DOHH2 (cell line): Measurements from ENCODE around the gene PDE2A.

Source experiments
- H3F3A ChIP-seq: fragments of 200-600 bp; sonication (generic), shearing (Covaris generic); 2 replicates; pipeline ENCODE4 v1.6.0; 2016; ENCODE audit warnings: antibody characterized with exemption, mild to moderate bottlenecking; ENCODE audit not compliant: control insufficient read depth, insufficient read depth
- H3K27ac ChIP-seq: fragments of 200-600 bp; sonication (generic); 2 replicates; pipeline ENCODE4 v1.5.1; 2014; ENCODE audit warnings: low read depth, mild to moderate bottlenecking, low read length, moderate library complexity
- H3K27me3 ChIP-seq: fragments of 200-600 bp; sonication (generic); 2 replicates; pipeline ENCODE4 v1.6.1; 2014; ENCODE audit warnings: mild to moderate bottlenecking, low read length, mixed read lengths; ENCODE audit not compliant: control insufficient read depth
- H3K36me3 ChIP-seq: fragments of 200-600 bp; sonication (generic); 2 replicates; pipeline ENCODE4 v1.6.1; 2014; ENCODE audit warnings: mild to moderate bottlenecking, low read length, moderate library complexity, mixed read lengths; ENCODE audit not compliant: control insufficient read depth
- H3K4me1 ChIP-seq: fragments of 200-600 bp; sonication (generic); 2 replicates; pipeline ENCODE4 v1.6.1; 2014; ENCODE audit warnings: mild to moderate bottlenecking, low read length, mixed read lengths; ENCODE audit not compliant: control insufficient read depth
- H3K4me2 ChIP-seq: fragments of 200-600 bp; sonication (generic); 2 replicates; pipeline ENCODE4 v1.6.0; 2014; ENCODE audit warnings: mild to moderate bottlenecking, low read length, moderate library complexity
- H3K4me3 ChIP-seq: fragments of 200-600 bp; sonication (generic); 2 replicates; pipeline ENCODE4 v1.5.1; 2014; ENCODE audit warnings: mild to moderate bottlenecking, low read length, mixed read lengths
- H3K79me2 ChIP-seq: fragments of 200-600 bp; sonication (generic); 2 replicates; pipeline ENCODE4 v1.6.1; 2014; ENCODE audit warnings: mild to moderate bottlenecking, low read length, mixed read lengths; ENCODE audit not compliant: control insufficient read depth
- H3K9me2 ChIP-seq: fragments of 200-600 bp; sonication (generic); replicated peaks from 2 replicates; pipeline ENCODE4 v1.6.1; 2014; ENCODE audit warnings: mild to moderate bottlenecking, low read length, mixed read lengths; ENCODE audit not compliant: control insufficient read depth
- H3K9me3 ChIP-seq: fragments of 200-600 bp; sonication (generic); 2 replicates; pipeline ENCODE4 v1.6.1; 2014; ENCODE audit warnings: antibody characterized with exemption, low read length, mixed read lengths; ENCODE audit not compliant: control insufficient read depth, insufficient read depth
- H4K20me1 ChIP-seq: fragments of 200-600 bp; sonication (generic); 2 replicates; pipeline ENCODE4 v1.6.0; 2014; ENCODE audit warnings: low read depth, mild to moderate bottlenecking, antibody characterized with exemption, low read length, moderate library complexity; ENCODE audit not compliant: control insufficient read depth, insufficient read depth
- CTCF ChIP-seq: fragments of 200-600 bp; sonication (generic); IDR thresholded peaks from one replicate; pipeline ENCODE4 v1.5.1; 2014; ENCODE audit warnings: antibody characterized with exemption, mild to moderate bottlenecking, low read depth, low read length; ENCODE audit not compliant: poor library complexity, severe bottlenecking
- EZH2phosphoT487 ChIP-seq: fragments of 200-600 bp; sonication (generic); IDR thresholded peaks from 2 replicates; pipeline ENCODE4 v1.6.1; 2017; ENCODE audit warnings: borderline replicate concordance, mild to moderate bottlenecking, antibody characterized with exemption, low read length, moderate library complexity, mixed read lengths

Gene PDE2A

DNA sequence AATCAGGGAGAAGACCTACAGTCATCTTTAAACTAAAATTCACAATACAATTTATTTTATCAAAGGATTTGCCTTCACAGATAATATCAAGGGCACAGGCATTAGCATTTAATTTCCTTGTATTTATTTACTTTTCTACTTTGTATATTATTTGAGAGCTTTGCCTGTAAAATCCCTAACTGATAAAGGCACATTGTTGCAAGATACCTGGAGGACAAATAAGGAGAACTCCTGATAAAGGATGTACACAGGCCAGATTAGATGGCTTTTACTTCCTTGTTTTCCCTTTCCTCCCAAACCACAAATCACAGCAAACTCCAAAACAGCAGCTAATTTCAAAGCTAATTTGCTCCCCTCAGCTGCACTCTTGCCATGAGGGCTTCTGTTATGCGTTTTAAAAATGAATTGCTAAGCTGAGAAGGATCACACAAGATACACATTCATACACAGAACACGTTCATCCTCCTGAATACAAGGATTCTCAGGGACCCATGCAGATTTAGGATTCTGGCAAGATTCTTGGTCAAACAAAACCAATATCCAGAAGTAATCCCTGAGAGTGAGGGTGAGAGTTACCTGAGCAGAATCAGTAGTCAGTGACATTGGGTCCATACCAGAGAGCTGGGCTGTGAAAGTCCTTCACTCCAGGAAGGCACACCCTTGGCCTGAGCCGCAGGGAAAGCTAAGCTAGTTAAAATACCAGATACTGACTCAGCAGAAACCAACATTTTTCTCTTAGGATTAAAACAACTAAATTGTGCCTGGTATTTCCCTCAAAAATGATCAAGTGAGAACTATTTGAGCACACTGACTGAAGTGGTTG is 139.6 kb downstream of the PDE2A start:
- no peaks in the 10 kb centered on the region for H3K4me1 ChIP-seq
- no peak overlapping the region for H3K4me3 ChIP-seq
- H3K9me2 ChIP-seq: no peaks in the 10 kb centered on the region
- no peak overlapping the region for H3K27ac ChIP-seq
- H3F3A ChIP-seq: no peaks in the 10 kb centered on the region
- no peak overlapping the region for H3K4me2 ChIP-seq
- TF ChIP-seq EZH2phosphoT487: no peak
- TF ChIP-seq CTCF: no peak
- no peaks in the 10 kb centered on the region for H3K9me3 ChIP-seq
- H3K27me3 ChIP-seq: peaks cover 8% of the 10 kb centered on the region
- H4K20me1 ChIP-seq: no peaks in the 10 kb centered on the region
- H3K36me3 ChIP-seq: no peaks in the 10 kb centered on the region
- no peaks in the 10 kb centered on the region for H3K79me2 ChIP-seq

DNA sequence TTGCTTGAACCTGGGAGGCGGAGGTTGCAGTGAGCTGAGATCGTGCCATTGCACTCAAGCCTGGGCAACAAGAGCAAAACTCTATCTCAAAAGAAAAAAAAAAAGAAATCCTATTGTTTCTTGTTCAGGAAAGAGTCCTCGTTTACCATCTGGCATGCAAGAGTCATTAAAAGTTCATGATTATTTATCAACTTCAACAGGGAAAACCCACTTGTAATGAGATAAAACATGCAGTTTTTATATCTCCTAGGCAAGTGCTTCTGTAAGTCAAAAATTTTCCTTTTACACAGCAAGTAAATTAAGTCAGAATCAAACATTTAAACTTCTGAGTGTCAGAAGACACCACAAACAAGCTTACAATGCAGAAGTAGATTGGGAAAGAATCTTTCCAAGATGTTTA is 145.2 kb downstream of the PDE2A start:
- H3K27ac ChIP-seq: no peak overlapping the region
- no peaks in the 10 kb centered on the region for H3K4me1 ChIP-seq
- no peaks in the 10 kb centered on the region for H3K79me2 ChIP-seq
- H4K20me1 ChIP-seq: no peaks in the 10 kb centered on the region
- H3K9me3 ChIP-seq: no peaks in the 10 kb centered on the region
- H3K4me3 ChIP-seq: no peak overlapping the region
- H3F3A ChIP-seq: no peaks in the 10 kb centered on the region
- H3K36me3 ChIP-seq: no peaks in the 10 kb centered on the region
- no peak for TF ChIP-seq EZH2phosphoT487
- no peak for TF ChIP-seq CTCF
- no peaks in the 10 kb centered on the region for H3K9me2 ChIP-seq
- H3K4me2 ChIP-seq: no peak overlapping the region
- H3K27me3 ChIP-seq: peaks cover 3% of the 10 kb centered on the region; the same call in 1 of the 2 replicates

DNA sequence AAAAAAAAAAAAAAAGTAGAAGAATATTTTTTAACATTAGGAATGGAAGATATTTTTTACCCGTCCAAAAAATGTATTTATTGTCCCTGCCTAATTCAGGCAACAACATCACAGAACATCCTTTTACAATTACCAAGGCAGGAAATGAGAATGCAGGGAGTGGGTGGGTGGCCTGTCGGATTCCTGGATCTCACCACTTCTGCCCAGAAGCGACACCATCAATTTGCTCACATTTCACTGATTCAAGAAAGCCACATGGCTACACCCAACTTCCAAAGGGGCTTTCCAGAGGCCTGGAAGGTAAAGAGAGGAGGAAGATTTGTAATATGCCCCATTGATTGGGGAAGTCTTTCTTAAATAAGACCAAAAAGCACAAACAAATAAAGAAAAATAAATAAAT is 146.1 kb downstream of the PDE2A start:
- Histone ChIP-seq H3K79me2 (no peaks in the 10 kb centered on the region), H3K27ac (no peak overlapping the region), H4K20me1 (no peaks in the 10 kb centered on the region), H3K4me2 (no peak overlapping the region), H3K27me3 (peaks cover 5% of the 10 kb centered on the region; the same call in 1 of the 2 replicates), H3K4me3 (no peak overlapping the region), H3K9me3 (no peaks in the 10 kb centered on the region), H3K36me3 (no peaks in the 10 kb centered on the region), H3F3A (no peaks in the 10 kb centered on the region), H3K9me2 (no peaks in the 10 kb centered on the region), H3K4me1 (no peaks in the 10 kb centered on the region)
- TF ChIP-seq EZH2phosphoT487 (no peak), CTCF (no peak)
